Lower leg skin (tissue), 3 donors: ENCODE data around the gene SCUBE1.

ENCODE experiments used
- CTCF ChIP-seq, 3 donors: fragments of 450-650 bp; IDR thresholded peaks; one replicate each; pipeline ENCODE4 v1.5.1; 2016; ENCODE audit warnings: antibody characterized with exemption in 3 of 3, mild to moderate bottlenecking in 3 of 3, moderate library complexity in 2 of 3
- POLR2A ChIP-seq, 2 donors: fragments of 450-650 bp; IDR thresholded peaks; one replicate each; pipeline ENCODE4 v1.6.1; 2016 to 2017; ENCODE audit warnings: antibody characterized with exemption in 2 of 2, mild to moderate bottlenecking in 1 of 2, moderate library complexity in 1 of 2

DNA sequence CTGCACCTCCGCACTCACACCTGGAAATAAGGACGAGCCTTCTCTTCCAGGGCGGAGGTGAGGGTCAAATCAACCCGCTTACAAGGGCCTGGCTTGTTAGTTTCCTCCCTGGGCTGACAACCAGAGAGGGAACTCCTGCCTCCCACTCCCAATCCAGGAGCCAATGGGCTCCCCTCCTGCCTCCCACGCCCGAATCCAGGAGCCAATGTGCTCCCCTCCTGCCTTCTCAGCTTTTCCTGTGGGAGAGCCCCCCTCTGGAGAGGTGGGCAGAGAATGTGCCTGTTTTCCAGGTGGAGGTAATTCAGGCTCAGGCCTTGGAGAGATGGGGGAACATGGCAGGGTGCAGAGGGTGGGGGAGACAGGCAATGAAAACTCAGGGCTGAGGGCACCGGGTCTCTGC is 102.6 kb downstream of the SCUBE1 start:
- no peak for TF ChIP-seq POLR2A (IDR thresholded peaks at IDR 0.05)
- TF ChIP-seq CTCF (IDR thresholded peaks at IDR 0.05) = no peak
